Glomerular visceral epithelial cell (primary cell): ENCODE measurements around the gene TCF4.
"Not testable (repeated sequence)": the region's sequence is repeated elsewhere in the genome, so short reads cannot be mapped to it uniquely, and the experiment has no call there.

Experiments used
- DNase-seq: peaks from one replicate; pipeline ENCODE4 v3.0.0-alpha.2; 2016; ENCODE audit errors: extremely low spot score

The TCF4 gene

DNA sequence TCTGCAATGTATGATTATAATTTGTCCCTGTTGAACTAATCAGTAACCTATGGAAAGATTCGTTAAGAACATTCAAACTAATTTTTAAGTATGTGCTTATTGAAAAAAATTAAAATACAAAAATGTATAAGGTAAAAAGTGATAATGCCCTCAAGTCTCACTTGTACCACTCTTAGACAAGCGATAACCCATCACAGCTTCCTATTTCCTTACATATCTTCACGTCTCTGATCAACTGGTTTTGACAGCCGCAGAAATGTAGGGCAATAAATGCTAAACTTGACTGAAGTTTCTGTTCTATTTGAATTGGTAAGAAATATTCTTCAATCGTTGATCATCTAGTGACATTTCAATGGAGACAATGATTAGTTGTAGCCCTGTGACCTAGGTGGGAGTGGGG lies 112.5 kb downstream of the TCF4 start:
- DNase-seq, result no peak

DNA sequence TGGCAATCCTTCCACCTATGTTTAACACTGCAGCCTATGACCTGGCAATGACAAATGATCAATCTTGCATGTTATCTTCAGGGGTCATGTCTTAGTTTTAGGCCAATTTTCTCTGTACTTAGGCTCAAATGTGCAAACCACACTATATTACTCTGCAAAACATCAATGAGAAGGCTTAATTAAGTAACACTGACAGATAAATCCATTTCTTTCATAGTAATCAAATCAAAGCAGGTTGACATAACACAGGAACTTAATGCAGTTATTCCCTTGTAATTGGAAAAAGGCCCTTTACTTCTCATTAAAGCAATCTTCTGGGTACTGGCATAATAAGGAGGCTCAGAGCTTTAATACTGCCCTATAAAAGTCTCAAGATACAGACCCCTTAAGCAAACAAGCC lies 114.4 kb downstream of the TCF4 start:
- DNase-seq, result no peak

- no peak for DNase-seq
Measured at GRCh38 chr18:55473058-55473457, 114.9 kb downstream of the TCF4 start.

DNA sequence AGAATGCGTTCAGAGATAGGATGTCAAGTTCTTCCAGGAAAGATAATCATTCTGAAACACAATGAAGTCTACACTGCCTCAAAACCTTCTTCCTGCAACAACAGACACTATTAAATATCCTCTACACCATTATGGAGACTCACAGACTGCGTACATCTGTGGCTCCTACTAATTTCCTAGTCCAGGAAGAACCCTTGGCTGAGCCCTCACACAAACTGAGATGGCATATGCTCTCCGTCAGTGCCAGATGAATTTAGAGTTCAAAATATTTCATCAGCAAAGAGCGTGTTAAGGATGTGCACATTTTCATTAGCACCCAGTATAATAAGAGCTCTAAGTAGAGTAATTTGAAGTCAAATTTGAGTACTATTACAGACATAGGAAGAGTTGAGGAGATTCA lies 117.2 kb downstream of the TCF4 start:
- no peak for DNase-seq

GRCh38 chr18:55469134-55469533 lies 118.9 kb downstream of the TCF4 start:
- DNase-seq, result not testable (repeated sequence)

- DNase-seq, result no peak
Measured at GRCh38 chr18:55466789-55467188, 121.2 kb downstream of the TCF4 start.

GRCh38 chr18:55465313-55465712 lies 122.7 kb downstream of the TCF4 start:
- no peak for DNase-seq

GRCh38 chr18:55464581-55464980 lies 123.4 kb downstream of the TCF4 start:
- no peak for DNase-seq

DNA sequence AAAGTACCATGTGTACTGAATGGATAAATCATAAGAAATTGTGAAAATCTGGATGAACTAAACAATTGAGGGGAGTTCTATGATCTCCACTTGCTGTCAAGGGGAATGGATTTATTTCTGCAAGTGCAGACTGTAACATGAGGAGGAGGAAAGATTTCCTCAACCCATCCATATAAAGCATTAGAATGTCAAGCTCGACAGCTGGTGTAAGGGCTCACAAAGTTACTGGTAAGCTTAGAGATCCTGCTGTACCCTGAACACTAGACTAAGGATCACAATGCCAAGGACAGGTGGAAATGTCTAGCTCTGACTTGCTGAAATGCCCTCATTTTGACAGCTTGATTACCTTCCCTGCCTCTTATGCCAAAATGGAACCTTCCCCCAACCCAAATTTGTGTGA lies 125.3 kb downstream of the TCF4 start:
- no peak for DNase-seq

DNA sequence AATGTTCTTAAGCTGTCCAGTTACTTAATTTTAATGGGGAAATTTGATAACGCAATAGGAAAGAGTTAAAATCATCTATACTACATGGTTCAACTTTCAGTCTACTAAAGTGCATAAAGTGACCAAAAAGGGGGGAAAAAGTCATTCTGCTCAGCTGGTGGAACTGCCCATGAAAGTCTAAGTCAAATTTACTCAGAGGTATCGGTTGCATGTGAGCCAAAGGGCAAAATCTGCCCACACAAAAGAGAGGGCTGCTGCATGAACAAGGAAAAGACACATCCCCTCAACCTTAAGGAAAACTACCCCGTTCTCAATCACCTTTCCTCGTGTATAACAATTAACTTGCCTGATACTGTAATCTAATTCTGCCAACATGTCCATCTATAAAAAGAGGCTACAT lies 126.1 kb downstream of the TCF4 start:
- DNase-seq, result no peak

GRCh38 chr18:55458456-55459203 lies 129.4 kb downstream of the TCF4 start:
- DNase-seq, result no peak

DNA sequence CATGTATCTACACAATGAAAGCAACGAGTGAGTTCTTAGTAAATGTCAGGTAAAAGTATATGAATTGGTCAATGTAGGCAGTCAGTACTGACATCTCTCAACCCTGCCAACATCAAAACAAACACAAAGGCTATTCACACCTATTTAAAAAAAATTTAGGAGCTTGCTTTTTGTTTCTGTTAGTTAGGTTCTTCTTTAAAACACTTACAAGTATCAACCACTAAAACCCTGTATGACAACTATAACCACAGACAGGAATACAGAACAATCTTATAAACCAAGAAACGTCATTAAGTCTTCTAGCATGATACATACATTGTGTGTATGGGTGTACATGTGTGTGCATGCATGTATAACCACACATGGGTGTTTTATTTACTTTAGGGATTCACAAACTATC lies 131.0 kb downstream of the TCF4 start:
- no peak for DNase-seq

- DNase-seq, result no peak
Measured at GRCh38 chr18:55455938-55456337, 132.1 kb downstream of the TCF4 start.

DNA sequence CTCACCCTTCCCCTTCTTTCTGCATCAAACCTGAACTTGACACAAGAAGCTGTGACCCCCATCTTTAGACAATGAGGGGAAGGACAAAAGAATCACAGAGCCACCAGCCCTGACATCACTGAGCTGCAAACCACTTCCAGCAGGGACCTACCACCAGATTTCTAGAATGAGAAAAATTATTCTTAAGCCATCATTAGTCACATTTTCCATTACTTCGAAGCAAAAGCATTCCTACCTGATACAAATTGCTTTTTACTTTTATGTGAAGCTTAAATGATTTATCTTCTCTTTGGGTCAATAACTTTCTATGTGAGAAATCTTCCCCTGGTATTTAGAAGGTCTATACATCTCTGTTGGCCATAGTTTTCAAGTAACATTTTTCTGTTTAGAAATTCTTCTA lies 134.8 kb downstream of the TCF4 start:
- DNase-seq, result no peak

- no peak for DNase-seq
Measured at GRCh38 chr18:55452123-55452611, 135.8 kb downstream of the TCF4 start.

GRCh38 chr18:55449412-55450140 lies 138.4 kb downstream of the TCF4 start:
- no peak for DNase-seq

DNA sequence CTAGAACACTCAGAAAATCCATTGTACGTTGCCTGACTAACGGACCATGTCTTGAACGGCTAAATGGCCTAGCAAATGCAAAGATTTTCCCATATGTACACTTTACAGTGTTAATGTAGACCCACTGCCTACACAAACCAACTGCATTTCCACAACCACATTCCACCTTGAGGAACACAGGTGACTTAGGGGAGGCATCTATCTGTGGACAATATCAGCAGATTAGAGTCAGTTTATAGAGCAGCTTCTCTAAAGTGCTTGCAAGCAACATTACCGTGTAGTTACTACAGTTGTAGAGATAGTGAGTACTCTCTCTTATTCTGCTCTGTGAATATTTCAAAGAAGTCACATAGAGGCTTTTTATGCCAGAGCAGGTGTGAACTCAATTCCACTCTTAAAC lies 139.6 kb downstream of the TCF4 start:
- DNase-seq, result no peak

- DNase-seq, result no peak
Measured at GRCh38 chr18:55447672-55448018, 140.3 kb downstream of the TCF4 start.

DNA sequence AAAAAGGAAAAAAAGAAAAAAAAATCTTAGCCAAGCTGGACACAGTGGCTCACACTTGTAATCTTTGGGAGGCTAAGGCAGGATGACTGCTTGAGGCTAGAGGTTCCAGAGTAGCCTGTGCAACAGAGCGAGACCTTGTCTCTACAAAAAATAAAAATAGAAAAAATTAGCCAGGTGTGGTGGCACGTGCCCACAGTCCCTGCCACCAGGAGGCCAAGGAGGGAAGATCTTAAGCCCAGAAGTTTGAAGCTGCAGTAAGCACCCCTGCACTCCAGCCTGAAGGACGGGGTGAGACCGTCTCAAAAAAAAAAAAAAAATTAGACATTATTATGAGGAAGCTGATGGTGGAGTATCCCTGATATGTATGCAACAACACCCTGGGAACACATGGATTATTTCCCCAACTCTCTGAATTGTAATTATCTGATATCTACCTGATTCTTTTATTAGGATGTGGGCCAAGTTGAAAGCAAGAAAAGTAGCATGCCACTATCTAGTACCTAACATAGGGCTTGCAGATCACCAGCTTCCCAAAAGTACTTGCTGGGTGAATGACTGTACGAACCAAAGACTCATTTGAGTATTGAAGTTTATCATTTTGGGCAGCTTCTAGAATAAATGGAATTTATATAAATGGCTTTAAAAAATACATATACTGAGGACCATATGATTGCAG lies 140.9 kb downstream of the TCF4 start:
- DNase-seq, result no peak

- DNase-seq, result no peak
Measured at GRCh38 chr18:55444536-55444935, 143.5 kb downstream of the TCF4 start.

DNA sequence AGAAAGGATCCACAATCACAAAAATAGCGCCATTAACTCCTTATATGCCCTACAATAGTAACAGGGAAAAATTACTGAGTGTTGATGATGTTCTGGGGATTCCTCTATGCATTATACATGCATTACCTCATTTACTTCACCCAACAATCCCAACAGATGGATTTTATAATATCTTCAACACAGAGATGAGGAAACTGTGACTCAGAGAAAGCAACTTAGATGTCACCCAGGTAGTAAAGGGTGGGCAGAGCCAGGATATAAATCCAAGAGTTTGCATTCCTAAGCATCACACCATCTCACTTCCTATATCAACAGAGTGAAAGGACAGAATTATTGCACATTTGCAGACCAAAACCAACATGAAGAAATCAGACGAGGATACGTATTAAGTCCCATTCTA lies 144.2 kb downstream of the TCF4 start:
- DNase-seq, result no peak

DNA sequence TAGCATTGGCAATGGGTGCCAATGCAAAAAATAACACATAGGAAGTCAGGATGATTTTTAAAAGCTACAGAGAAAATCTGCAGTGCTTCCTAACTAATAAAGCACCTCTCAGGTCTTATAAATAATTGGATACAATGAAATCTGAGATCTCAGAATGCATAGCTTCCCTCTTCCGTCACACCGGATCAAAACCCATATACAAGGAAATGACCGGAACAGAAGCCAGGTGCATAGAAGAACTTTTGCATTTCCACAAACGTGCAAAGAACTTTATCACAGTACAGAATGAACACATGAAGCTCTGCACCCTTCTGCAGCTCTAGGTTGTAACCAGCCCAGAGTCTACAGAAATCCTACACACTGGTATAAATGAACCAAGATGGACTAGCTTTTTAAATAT lies 145.4 kb downstream of the TCF4 start:
- DNase-seq, result no peak

DNA sequence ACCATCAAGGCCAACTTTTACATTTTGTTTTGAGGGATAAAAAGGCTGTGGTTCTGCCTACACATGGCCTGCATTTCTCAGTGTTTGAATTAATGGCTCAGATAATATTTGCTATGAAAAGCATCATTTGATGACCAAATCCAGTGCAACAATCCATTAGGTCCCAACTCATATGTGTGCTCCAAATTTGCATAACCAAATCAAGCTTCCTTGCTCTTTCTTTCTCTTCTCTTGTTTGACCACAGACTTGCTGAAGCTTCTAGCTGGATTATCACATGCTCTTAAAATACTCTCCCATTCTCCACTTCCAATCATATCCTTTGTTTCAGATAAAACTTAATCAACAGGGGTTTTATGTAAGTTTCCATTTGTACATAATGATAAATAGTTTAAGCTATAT lies 147.0 kb downstream of the TCF4 start:
- no peak for DNase-seq
